ENCODE measurements around the gene TBL1X. TPM values are rescaled to one million over a fixed set of nuclear protein-coding genes. Genes with fewer than 3 reads are reported as not detected.
A peak's percentile ranks its signal among the peaks of the same experiment; 100 is the strongest.

Gene TBL1X
- 14.1 TPM for polyA plus RNA-seq (2012; ENCODE audit: insufficient read depth, insufficient read length, low read depth)

DNA sequence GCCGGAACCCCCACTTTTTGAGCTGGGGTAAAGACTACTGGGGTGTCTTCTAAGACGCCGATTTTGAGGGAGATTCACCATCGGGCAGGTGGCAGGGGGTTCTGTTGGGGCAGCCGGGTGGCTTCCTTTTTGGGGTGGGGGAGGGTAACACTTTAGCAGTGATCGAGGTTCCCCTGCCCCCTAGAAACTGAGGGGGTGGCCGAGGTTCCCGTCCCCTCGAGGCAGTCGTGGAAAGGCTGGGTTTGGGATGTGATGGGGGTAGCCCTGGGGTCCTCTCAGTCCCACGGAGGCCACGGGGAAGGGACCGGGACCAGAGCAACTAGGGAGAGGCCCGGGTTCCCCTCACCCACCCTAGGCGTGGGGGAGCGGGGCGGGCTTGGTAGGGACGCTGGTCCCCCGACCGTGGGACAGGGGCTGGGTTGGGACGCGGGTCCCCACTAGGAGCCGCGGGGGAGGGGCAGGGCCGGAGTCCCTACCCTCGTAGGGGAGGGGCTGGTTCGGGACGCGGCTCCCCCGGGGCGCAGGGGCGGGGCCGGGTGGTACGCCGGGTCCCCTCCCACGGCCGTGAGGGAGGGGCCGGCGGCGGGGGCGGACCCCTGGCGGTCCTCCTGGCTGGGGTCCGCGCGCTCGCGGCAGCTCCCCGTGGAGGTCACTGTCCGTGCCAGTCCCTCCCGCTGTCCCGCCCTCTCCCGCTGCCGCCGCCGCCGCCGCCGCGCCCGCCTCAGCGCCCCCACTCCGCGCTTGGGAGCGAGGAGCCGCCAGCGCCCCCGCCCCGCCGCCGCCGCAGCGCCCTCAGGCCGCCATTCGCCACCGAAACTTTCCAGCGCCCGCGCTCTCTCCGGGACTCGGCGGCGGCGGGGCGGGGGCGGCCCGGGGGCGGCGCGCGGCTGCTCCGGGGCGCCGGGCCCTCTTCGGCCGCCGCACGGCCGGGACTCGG is at the start of gene TBL1X:
Gene TBL1X, plus strand, starts transcription at position 624 of the 937 bp plus-strand sequence. CDS start 188,529 bp downstream, outside the sequence.
- H3K9me3 ChIP-seq = no peaks in the 10 kb centered on the region
- 0 out of 2 replicates have a peak, but pooled peaks cover 4% of the 10 kb centered on the region for H3K4me1 ChIP-seq
- no peaks in the 10 kb centered on the region for H3K27me3 ChIP-seq
- H3K4me3 ChIP-seq (ENCODE audit: low read depth, low read length) = peak within 1 kb of the TSS; percentile 72
- H3K36me3 ChIP-seq = no peaks in the 10 kb centered on the region
- DNase-seq = peak; percentile 76
- TF ChIP-seq, protein P1, sequence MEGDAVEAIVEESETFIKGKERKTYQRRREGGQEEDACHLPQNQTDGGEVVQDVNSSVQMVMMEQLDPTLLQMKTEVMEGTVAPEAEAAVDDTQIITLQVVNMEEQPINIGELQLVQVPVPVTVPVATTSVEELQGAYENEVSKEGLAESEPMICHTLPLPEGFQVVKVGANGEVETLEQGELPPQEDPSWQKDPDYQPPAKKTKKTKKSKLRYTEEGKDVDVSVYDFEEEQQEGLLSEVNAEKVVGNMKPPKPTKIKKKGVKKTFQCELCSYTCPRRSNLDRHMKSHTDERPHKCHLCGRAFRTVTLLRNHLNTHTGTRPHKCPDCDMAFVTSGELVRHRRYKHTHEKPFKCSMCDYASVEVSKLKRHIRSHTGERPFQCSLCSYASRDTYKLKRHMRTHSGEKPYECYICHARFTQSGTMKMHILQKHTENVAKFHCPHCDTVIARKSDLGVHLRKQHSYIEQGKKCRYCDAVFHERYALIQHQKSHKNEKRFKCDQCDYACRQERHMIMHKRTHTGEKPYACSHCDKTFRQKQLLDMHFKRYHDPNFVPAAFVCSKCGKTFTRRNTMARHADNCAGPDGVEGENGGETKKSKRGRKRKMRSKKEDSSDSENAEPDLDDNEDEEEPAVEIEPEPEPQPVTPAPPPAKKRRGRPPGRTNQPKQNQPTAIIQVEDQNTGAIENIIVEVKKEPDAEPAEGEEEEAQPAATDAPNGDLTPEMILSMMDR (IDR thresholded peaks at IDR 0.05; ENCODE audit: low read depth, low read length) = no peak

DNA sequence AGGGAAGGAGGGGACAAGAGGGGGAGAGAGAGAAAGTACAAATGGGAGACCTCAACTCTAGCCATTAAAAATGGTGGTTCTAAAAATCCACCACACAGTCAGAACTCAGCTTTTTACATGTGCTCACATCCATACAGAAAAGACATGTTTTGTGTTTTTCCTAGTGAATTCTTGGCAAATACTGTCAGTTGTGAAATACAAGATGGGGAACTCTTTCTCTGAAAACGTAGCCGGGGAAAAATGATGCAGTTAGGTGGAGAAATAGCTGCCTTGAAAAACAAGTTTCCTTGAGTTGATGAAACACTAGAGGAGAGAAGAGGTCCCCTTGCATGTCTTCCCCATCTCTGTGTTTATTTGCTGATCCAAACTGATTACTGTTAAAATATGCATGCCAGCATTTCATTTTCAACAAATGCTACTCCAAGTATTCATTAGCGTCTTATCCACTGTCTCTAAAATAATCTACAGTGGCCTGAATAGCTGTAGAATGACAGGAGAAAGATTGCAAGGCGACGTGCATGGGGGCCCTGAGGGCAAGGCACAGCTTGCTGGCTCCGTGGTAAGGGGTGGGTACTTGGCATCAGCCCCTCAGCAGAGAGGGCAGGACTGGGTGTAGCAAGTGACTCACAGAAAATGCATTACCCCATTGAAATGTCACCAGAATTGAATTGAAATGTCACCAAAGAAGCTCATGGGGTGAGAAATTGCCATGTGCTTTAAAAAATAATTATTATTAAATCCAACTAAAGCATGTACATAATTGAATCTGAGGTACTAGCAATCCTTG is 48.1 kb upstream of the TBL1X start:
- H3K4me3 ChIP-seq (ENCODE audit: low read depth, low read length) = no peak overlapping the region
- TF ChIP-seq, protein P1 (IDR thresholded peaks at IDR 0.05; ENCODE audit: low read depth, low read length) = no peak
- H3K36me3 ChIP-seq = no peaks in the 10 kb centered on the region
- H3K4me1 ChIP-seq = no peaks in the 10 kb centered on the region
- no peaks in the 10 kb centered on the region for H3K27me3 ChIP-seq
- no peaks in the 10 kb centered on the region for H3K9me3 ChIP-seq
- no peak for DNase-seq

DNA sequence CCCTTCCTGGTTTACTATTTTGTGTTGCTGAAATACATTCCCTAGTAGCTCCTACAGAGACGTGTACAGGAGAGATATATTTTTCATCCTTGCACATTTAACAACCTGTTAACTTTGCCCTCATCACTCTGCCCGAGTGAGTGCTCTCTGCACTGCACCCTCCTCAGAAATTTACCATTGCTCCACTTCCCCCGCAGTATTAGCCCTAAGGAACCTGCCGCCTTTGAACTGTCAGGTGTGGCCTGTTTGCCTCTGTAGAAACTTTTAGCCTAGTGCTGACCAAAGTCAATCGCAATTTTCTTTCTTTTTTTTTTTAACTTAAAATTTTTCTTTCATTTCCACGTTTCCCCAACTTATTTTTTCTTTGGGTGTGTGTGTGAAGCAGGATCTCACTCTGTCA is 46.6 kb upstream of the TBL1X start:
- H3K9me3 ChIP-seq = no peaks in the 10 kb centered on the region
- H3K4me3 ChIP-seq (ENCODE audit: low read depth, low read length) = no peak overlapping the region
- no peaks in the 10 kb centered on the region for H3K4me1 ChIP-seq
- H3K27me3 ChIP-seq = no peaks in the 10 kb centered on the region
- no peak for DNase-seq
- H3K36me3 ChIP-seq = no peaks in the 10 kb centered on the region
- TF ChIP-seq, protein P1 (IDR thresholded peaks at IDR 0.05; ENCODE audit: low read depth, low read length) = no peak

DNA sequence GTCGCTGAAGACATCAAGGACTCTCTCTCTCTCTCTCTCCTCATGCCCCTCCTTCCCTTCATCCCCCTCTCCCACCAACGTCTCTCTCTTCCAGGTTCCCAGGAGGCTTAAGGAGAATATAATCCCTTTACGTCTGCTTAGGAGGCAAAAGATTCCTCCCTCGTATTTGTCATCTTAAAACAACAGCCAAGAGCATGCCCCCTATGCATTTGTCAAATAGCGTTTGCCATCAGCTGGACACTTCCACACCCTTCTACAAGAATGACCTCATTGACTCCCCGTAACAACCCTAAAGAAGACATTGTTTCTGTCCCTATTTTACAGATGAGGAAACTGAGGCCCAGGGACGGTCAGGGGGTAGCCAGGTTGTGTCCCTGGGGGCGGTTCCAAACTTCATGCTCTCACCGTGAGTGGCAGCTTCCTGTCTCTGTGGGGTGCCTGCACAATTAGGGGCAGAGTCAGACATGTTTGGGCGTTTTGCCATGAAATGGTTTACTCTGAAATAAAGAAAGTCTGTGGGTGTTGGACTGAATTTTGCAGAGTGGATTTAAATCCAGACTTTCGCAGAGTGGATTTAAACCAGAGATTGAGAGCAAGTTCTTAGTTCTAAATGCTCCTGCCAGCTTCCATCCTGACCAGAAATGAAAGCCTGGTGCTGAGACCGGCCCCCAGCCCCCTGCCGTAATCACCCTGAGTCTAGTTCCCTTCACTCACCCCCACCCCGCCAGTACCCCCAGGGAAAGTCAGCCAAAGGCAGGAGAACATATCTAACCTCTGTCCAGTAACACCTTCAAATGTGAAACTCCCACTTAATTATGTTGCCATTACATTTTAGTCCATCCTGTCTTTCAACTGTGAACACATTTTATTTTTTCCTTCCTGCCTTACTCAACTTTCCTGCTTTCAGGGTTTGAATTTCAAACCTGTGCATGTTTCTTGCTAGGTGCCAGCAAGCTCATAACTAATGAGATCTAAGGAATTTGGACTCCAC is 44.3 kb upstream of the TBL1X start:
- Histone ChIP-seq H3K27me3 (no peaks in the 10 kb centered on the region), H3K36me3 (no peaks in the 10 kb centered on the region), H3K4me1 (no peaks in the 10 kb centered on the region), H3K9me3 (no peaks in the 10 kb centered on the region), H3K4me3 (ENCODE audit: low read depth, low read length) (no peak overlapping the region)
- TF ChIP-seq, protein P1 (IDR thresholded peaks at IDR 0.05; ENCODE audit: low read depth, low read length) = no peak
- DNase-seq = no peak

DNA sequence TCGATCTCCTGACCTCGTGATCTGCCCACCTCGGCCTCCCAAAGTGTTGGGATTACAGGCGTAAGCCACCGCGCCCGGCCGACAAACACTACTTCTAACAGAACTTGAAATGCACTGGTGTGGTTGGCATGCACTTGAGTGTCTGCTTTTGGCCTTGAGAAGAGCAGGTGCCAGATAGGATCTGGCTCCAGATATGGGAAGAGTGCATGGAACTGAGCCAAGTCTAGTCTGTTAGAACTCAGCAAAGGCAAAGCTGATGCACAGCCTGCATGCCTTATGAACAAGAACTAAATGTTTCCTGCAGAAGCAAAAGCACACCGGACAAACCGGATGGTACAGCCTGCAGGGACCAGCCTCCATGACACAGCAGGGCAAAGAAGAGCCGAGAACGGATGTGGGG is 35.1 kb upstream of the TBL1X start:
- peak; percentile 52 for DNase-seq
- no peaks in the 10 kb centered on the region for H3K4me1 ChIP-seq
- H3K9me3 ChIP-seq = no peaks in the 10 kb centered on the region
- no peak overlapping the region for H3K4me3 ChIP-seq (ENCODE audit: low read depth, low read length)
- TF ChIP-seq, protein P1 (IDR thresholded peaks at IDR 0.05; ENCODE audit: low read depth, low read length) = no peak
- no peaks in the 10 kb centered on the region for H3K36me3 ChIP-seq
- H3K27me3 ChIP-seq = no peaks in the 10 kb centered on the region

All from BE2C (cell line).